Skeletal muscle cell (primary cell): ENCODE data around the gene PCDH15.

Source experiments
- DNase-seq: peaks from one replicate; pipeline ENCODE4 v3.0.0-alpha.2; 2010; ENCODE audit warnings: low read depth
- H3K4me3 ChIP-seq: 2 replicates; pipeline ENCODE4 v1.5.1; 2011; ENCODE audit warnings: low read depth, mild to moderate bottlenecking, control low read depth, low read length, moderate library complexity

Gene PCDH15

GRCh38 chr10:54722075-54722474, 79.0 kb downstream of the PCDH15 start:
- DNase-seq = no peak
- H3K4me3 ChIP-seq = no peak overlapping the region

GRCh38 chr10:54710918-54711317, 90.1 kb downstream of the PCDH15 start:
- DNase-seq = no peak
- no peak overlapping the region for H3K4me3 ChIP-seq

- DNase-seq = no peak
- no peak overlapping the region for H3K4me3 ChIP-seq
Observed at GRCh38 chr10:54708591-54708990, 92.4 kb downstream of the PCDH15 start.

- DNase-seq = no peak
- H3K4me3 ChIP-seq = no peak overlapping the region
Observed at GRCh38 chr10:54708021-54708420, 93.0 kb downstream of the PCDH15 start.

- no peak for DNase-seq
- H3K4me3 ChIP-seq = no peak overlapping the region
Observed at GRCh38 chr10:54702583-54703485, 98.2 kb downstream of the PCDH15 start.

- no peak overlapping the region for H3K4me3 ChIP-seq
- no peak for DNase-seq
Observed at GRCh38 chr10:54691331-54691730, 109.7 kb downstream of the PCDH15 start.

- H3K4me3 ChIP-seq = no peak overlapping the region
- no peak for DNase-seq
Observed at GRCh38 chr10:54682554-54682953, 118.5 kb downstream of the PCDH15 start.

- no peak for DNase-seq
- H3K4me3 ChIP-seq = no peak overlapping the region
Observed at GRCh38 chr10:54681136-54681535, 119.9 kb downstream of the PCDH15 start.

GRCh38 chr10:54667136-54667535, 133.9 kb downstream of the PCDH15 start:
- DNase-seq = no peak

GRCh38 chr10:54666192-54666591, 134.8 kb downstream of the PCDH15 start:
- no peak for DNase-seq

More at GRCh38 chr10:54667136-54667535, 133.9 kb downstream of the PCDH15 start:
- H3K4me3 ChIP-seq = no peak overlapping the region

GRCh38 chr10:54665095-54665494, 135.9 kb downstream of the PCDH15 start:
- no peak overlapping the region for H3K4me3 ChIP-seq
- DNase-seq = no peak

More at GRCh38 chr10:54666192-54666591, 134.8 kb downstream of the PCDH15 start:
- H3K4me3 ChIP-seq = no peak overlapping the region

- DNase-seq = no peak
- H3K4me3 ChIP-seq = no peak overlapping the region
Observed at GRCh38 chr10:54660397-54660796, 140.6 kb downstream of the PCDH15 start.

- DNase-seq = no peak
- H3K4me3 ChIP-seq = no peak overlapping the region
Observed at GRCh38 chr10:54656643-54657042, 144.4 kb downstream of the PCDH15 start.

GRCh38 chr10:54653518-54653917, 147.5 kb downstream of the PCDH15 start:
- H3K4me3 ChIP-seq = no peak overlapping the region
- DNase-seq = no peak

- H3K4me3 ChIP-seq = no peak overlapping the region
- DNase-seq = no peak
Observed at GRCh38 chr10:54650547-54650946, 150.5 kb downstream of the PCDH15 start.

GRCh38 chr10:54622017-54622416, 179.0 kb downstream of the PCDH15 start:
- no peak for DNase-seq
- H3K4me3 ChIP-seq = no peak overlapping the region

- no peak for DNase-seq
- H3K4me3 ChIP-seq = no peak overlapping the region
Observed at GRCh38 chr10:54620352-54620751, 180.7 kb downstream of the PCDH15 start.

- DNase-seq = no peak
- H3K4me3 ChIP-seq = no peak overlapping the region
Observed at GRCh38 chr10:54614072-54614471, 187.0 kb downstream of the PCDH15 start.

- no peak for DNase-seq
- H3K4me3 ChIP-seq = no peak overlapping the region
Observed at GRCh38 chr10:54613162-54613561, 187.9 kb downstream of the PCDH15 start.

- H3K4me3 ChIP-seq = no peak overlapping the region
- no peak for DNase-seq
Observed at GRCh38 chr10:54609423-54609822, 191.6 kb downstream of the PCDH15 start.

- no peak overlapping the region for H3K4me3 ChIP-seq
- DNase-seq = no peak
Observed at GRCh38 chr10:54607983-54608382, 193.0 kb downstream of the PCDH15 start.
